CD4-positive, alpha-beta T cell treated with Interleukin-4 for 1 hour (primary cell): Measurements from ENCODE around the gene NUMA1.

Experiments used
- DNase-seq, 2 donors: peaks; one replicate each; pipeline ENCODE4 v3.0.0-alpha.2; 2020 to 2022

NUMA1 gene, protein sequence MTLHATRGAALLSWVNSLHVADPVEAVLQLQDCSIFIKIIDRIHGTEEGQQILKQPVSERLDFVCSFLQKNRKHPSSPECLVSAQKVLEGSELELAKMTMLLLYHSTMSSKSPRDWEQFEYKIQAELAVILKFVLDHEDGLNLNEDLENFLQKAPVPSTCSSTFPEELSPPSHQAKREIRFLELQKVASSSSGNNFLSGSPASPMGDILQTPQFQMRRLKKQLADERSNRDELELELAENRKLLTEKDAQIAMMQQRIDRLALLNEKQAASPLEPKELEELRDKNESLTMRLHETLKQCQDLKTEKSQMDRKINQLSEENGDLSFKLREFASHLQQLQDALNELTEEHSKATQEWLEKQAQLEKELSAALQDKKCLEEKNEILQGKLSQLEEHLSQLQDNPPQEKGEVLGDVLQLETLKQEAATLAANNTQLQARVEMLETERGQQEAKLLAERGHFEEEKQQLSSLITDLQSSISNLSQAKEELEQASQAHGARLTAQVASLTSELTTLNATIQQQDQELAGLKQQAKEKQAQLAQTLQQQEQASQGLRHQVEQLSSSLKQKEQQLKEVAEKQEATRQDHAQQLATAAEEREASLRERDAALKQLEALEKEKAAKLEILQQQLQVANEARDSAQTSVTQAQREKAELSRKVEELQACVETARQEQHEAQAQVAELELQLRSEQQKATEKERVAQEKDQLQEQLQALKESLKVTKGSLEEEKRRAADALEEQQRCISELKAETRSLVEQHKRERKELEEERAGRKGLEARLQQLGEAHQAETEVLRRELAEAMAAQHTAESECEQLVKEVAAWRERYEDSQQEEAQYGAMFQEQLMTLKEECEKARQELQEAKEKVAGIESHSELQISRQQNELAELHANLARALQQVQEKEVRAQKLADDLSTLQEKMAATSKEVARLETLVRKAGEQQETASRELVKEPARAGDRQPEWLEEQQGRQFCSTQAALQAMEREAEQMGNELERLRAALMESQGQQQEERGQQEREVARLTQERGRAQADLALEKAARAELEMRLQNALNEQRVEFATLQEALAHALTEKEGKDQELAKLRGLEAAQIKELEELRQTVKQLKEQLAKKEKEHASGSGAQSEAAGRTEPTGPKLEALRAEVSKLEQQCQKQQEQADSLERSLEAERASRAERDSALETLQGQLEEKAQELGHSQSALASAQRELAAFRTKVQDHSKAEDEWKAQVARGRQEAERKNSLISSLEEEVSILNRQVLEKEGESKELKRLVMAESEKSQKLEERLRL (N-terminal part only)

DNA sequence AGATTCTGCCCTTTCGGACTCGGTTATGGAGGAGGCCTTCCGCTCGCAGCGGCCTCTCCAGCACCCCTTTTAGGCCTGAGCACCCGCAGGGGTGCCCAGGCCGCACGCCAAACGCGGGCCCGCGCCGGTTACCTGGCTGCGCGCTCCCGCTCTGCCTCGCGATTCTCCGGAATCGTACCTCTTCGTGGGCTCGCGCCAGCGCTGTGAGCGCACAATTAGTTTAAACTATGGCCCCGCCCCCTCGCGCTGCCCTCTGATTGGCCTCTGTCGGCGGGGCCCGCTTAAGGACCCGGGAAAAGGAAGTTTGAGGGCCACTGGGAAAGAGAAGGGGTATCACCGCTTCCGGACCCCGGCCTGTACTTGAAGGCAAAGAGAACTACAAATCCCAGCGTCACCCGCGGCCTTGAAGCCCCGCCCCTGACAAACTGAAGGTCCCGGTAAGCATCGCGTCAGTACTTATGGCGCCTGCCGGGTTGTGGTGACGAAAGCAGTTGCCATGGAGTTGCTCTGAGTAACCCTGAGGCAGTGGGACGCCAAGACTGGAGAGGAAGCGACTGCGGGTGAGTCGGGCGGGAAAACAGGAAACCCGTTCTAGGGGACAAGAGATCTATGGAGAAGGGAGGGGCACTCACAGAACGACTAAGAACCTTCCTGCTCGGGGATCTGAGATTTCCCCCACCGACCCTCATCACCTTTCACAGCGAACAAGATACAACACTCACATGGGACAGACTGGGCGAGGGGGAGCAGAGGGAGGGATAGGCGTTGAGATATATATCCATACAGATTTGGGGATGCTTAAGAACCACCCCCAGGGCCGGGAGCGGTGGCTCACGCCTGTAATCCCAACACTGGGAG lies at the start of gene NUMA1, which contains the start of gene LRRC51:
TSS of gene NUMA1 (minus strand) at position 217 of the 858 bp plus-strand sequence. CDS start 44,599 bp downstream, outside the sequence.
TSS of gene LRRC51 (plus strand) at position 525 of the 858 bp plus-strand sequence. CDS start 8,234 bp downstream, outside the sequence.
- DNase-seq, result peak; percentile 100

DNA sequence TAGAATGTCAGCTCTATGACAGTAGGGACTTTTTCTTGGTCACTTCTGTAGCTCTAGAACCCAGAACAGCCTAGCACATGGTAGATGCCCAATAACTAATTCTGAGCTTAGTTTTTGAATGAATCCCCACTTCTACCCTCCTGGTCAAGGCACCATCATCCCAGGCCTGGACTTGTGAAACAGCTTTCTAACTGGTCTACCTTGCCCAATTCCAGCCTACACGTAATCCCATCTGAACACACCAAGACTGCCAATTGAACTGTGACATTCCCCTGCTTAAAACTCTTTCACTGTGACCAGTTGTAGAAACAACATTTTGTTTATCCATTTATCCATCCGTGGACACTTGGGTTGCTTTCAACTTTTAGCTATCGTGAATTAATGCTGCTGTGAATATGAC lies 49.0 kb upstream of the NUMA1 start:
- DNase-seq, result no peak

- no peak for DNase-seq
Observed at GRCh38 chr11:72127923-72128322, 47.6 kb upstream of the NUMA1 start.

DNA sequence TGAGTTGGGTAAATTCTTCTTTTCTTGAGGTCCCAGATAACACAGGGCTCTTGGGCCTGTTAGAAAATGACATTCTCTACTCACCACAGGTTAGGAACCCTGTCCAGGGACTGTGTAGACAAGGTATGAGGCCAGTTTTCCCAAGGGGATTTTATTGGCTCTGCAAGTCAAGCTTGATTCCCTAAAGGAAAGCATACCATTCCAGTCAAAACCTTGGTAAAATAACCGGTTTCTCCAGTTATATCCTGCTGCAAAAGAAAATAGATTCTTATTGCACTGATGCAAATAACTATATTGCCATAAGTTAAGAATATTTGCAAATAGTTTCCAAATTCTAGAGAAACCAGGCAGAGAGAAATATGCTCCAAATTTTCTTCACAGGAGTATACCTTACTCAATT lies 45.6 kb upstream of the NUMA1 start:
- DNase-seq, result no peak

- no peak for DNase-seq
Observed at GRCh38 chr11:72124046-72124445, 43.7 kb upstream of the NUMA1 start.

DNA sequence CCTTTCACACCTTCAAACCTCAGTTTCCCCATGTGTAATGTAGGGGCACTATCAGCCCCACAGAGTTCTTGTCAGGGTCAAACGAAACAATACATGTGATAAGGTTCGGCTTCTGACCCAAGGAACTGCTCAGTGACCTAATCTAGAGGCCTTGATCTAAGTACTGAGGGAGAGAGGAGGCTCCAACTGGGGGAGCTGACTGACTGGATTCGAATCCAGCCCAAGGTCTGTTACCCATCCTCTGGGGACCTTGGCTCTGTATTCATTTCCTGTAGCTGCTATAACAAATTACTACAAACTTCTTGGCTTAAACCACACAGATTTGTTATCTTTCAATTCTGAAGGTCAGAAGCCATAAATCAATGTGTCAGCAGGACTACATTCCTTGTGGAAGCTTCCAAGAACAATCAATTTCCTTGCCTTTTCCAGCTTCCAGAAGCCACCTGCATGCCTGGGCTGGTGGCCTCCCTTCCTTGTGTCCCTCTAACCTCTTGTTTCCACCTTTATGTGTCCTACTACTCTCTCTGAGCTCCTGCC lies 42.8 kb upstream of the NUMA1 start:
- no peak for DNase-seq

GRCh38 chr11:72122607-72123006 lies 42.3 kb upstream of the NUMA1 start:
- DNase-seq, result no peak

GRCh38 chr11:72120930-72121329 lies 40.6 kb upstream of the NUMA1 start:
- no peak for DNase-seq

DNA sequence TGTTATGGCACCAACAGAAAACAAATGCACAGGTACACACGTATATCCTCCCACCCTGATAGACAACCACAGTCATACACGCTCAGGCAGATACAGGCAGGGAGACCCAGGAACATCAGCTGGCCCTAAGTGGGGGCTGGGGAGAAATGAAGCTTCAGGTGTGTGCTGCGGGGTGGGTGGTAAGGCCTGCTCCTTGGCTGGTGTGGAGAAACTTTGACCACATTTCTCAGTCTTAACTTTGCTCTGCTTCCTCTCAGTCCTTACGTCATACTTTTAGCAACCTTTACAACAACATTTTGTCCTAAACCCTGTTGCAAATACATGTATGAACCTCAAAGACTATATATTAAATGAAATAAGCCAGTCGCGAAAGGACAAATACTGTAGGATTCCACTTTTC lies 38.9 kb upstream of the NUMA1 start:
- no peak for DNase-seq

GRCh38 chr11:72116019-72116755 lies 35.8 kb upstream of the NUMA1 start:
- no peak for DNase-seq

- DNase-seq, result no peak
Observed at GRCh38 chr11:72114570-72114969, 34.2 kb upstream of the NUMA1 start.

DNA sequence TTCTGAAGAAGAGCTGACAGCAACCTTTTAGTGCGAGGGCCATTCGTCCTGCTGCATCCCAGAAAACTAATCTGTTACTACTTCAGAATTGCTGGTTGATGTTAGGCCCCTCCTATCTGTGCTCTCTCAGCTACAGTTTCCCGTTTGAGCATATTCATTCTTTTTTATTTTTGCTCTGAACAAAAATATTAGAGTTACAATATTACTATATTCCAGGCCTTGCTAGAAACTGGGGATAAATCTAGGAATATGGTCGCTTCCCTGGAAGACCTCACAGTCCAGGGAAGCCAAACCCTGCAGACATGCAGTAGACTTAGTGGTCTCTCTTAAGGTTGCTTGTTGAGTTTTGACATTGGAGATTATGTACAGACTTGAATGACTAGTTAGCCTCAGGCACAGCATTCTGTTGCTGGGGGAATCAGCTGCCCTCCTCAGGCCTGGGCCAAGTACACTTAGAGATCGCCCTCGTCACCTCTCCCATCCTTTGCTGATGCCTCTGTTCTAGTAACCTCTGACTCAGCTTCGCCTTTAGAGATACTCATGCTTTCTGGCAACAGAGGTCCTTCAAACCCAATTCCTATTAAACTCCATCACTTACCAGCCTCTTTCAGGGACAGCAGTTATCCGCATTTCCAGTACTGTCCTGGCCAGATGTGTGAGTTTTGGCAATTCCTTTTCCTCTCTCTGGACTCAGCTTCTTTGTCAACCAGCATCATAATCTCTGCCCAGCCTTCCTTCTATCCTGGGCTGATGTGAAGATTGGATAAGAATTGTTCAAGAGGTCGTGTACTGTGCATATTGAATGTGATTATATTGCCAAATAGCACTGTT lies 32.9 kb upstream of the NUMA1 start:
- no peak for DNase-seq

DNA sequence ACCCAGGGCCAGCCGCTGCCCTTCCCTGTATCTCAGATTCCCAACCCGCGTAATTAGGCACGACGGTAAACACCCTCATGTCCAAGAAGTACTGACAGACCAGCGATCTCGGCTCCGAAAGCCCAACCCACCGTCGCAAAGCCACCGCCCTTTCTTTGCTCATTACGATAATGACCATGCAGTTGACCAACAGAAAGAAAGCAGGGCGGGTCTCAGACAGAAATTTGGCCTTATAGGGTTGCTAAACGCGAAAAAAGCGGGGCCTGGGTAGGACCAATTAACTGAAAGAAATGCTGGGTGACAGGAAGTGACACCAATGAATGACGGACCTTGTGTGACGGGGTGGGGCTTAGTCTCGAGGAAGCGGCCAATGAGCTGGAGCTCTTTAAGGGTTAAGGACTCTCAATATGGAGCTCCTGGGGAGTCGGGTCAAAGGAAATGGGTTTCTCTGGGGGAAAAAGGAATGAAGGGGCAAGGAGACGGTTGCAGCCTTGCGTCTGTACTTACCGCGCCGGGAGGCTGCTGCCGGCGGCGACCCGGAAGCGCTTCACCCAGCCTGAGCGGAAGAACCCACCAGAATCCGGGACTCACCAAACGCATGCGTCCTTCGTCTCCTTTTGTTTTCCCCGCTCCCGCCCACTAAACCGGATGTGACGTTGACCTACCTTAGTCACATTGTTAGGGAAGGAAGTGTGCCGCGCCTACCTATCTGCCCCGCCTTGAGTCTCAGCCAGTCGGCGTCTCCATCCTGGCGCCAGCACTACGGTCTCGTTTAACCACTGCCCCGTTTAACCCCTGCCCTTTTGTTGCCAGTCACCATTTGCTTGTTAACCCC lies 32.0 kb upstream of the NUMA1 start, which contains the start of gene ANAPC15:
TSS of gene ANAPC15 (minus strand) at position 553 of the 835 bp plus-strand sequence. CDS start 1,419 bp downstream, outside the sequence.
- DNase-seq, result peak; percentile 99

DNA sequence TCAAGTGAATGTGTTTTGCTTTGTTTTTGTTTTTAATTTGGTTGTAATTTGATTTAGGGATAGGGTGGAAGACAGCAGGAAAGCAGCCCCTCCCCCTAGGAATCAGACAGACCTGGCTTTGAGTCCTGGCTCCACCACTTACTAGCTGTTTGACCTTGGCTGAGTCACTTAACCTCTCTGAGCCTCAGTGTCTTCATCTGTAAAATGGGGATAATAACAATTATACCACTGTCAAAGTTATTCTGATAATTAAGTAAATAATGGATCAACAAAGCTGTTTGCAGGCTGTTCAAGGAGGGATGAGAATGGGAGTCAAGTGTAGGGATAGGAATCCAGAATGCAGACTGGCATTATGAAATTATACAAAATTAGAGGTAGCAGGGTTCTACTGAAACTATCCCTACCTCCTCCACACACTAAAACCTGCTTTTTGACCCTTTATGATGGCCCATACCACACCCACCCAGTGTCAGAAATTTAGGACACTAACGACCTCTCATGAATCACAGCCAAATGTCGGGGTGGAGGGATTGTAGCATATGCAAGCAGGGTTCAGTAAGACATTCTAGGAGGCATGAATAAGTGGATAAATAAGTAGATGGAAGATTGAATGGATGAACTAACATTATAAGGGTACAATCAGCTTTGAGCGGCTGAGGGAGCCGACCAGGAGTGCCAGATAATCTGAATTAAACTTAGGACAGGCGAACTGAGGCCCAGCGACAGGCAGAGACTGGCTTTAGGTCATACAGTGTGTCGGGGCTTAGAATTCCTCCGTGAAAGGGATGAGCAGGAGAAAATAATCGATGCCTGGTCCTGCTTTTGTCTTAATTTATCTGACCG lies 31.2 kb upstream of the NUMA1 start:
- DNase-seq, result no peak

DNA sequence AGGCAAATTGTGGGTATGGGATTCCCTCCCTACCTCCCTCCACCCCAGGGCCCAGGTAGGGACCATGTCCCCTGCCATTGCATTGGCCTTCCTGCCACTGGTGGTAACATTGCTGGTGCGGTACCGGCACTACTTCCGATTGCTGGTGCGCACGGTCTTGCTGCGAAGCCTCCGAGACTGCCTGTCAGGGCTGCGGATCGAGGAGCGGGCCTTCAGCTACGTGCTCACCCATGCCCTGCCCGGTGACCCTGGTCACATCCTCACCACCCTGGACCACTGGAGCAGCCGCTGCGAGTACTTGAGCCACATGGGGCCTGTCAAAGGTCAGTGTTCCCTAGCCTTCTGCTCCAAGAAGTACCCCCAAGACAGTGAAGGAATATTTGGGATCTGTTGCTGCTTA lies 25.5 kb upstream of the NUMA1 start, which contains the start of gene TOMT:
TSS of gene TOMT (plus strand) at position 37 of the 400 bp plus-strand sequence. CDS start at position 65, 28 bp downstream.
- no peak for DNase-seq

DNA sequence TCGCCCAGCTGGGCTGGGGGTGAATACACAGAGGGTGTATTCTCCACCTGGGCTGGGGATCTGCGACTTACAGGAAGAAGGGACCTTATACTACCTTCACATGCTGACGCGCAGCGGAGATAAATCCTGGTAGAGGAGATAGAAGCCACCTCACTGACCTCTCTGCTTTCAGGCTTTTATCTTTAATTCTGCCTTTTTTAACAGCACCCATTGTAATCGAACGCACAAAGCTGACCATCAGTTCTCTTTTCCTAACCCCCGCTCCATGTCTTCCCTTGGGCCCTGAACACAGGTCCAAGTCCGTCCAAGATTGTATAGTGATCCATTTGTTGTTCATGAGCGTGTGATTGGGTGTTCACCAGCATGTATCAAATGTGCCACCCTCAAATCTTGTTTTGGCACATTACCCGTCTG lies 23.4 kb upstream of the NUMA1 start:
- no peak for DNase-seq

DNA sequence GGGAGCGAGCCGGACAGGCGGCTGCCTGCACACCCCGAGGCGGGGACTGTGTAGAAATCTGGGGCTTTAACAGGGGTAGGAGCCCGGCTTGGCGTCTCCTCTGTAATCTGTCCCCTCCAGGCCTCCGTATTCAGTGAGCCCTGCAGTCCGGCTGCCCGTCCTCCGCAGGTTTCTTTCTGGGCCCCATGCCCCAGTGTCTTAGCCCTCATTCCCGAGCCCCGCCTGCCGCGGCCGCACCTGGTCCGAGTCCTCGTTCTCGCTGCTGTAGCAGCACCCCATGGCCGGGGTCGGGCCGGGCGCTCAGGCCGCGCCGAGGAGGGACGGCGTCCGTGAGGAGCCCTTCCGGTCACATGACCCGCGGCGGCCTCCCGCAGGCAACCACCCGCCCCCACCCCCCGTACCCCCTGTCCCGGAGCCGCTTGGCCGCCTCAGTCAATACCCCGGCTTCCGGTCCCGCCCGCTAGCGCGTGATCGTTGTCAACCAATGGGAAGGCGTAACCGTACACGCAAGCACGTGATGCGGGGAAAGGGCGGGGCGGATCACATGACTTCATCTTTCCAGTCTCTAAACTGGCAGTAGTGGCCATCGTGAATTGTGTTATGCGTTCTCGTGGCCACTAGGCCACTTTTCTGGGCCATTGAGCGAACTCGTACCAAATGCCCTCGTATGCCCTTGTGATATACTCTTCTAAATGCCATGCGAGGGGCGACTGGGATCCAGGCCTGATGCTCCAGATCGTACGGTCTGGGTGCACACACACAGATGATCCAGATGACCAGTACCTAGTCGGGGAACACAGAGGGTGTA lies 22.8 kb upstream of the NUMA1 start, which contains the start of gene LAMTOR1:
TSS of gene LAMTOR1 (minus strand) at position 352 of the 808 bp plus-strand sequence. CDS start at position 279, 73 bp downstream.
- peak; percentile 98 for DNase-seq
